Loucy (cell line): ENCODE results near the gene SNRPN.
"Not testable (repeated sequence)": the region's sequence is repeated elsewhere in the genome, so short reads cannot be mapped to it uniquely, and the experiment has no call there.

Experiments used
- CTCF ChIP-seq: fragments of 200-600 bp; sonication (generic); conservative IDR thresholded peaks from 2 replicates; pipeline ENCODE4 v1.5.1; 2014; ENCODE audit warnings: mild to moderate bottlenecking, antibody characterized with exemption, low read length
- EZH2phosphoT487 ChIP-seq: fragments of 200-600 bp; IDR thresholded peaks from 2 replicates; pipeline ENCODE4 v1.6.1; 2018; ENCODE audit warnings: antibody characterized with exemption, mild to moderate bottlenecking, moderate library complexity, borderline replicate concordance

- not testable (repeated sequence) for TF ChIP-seq CTCF, EZH2phosphoT487
Observed at GRCh38 chr15:24931874-24932732, 22.7 kb upstream of the SNRPN start.
